ENCODE results near the gene LSAMP. TPM values are rescaled to one million over a fixed set of nuclear protein-coding genes. Genes with fewer than 3 reads are reported as not detected.

The LSAMP gene
- total RNA-seq, 1 donor from 2014 or later: 16.4 TPM

GRCh38 chr3:116161575-116162525 is 283.4 kb downstream of the LSAMP start:
- Histone ChIP-seq H3K4me1 (ENCODE audit: insufficient read depth, low read length) (no peaks in the 10 kb centered on the region), H3K9me3 (ENCODE audit: insufficient read depth, low read depth, low read length) (no peaks in the 10 kb centered on the region), H3K36me3 (ENCODE audit: insufficient read depth, low read length) (no peaks in the 10 kb centered on the region), H3K4me3 (ENCODE audit: insufficient read depth, low read depth, low read length) (no peak overlapping the region), H3K4me2 (ENCODE audit: low read length) (no peak overlapping the region), H3K79me2 (ENCODE audit: insufficient read depth, low read length) (no peaks in the 10 kb centered on the region), H3K9ac (ENCODE audit: low read length) (no peak overlapping the region), H3K27me3 (ENCODE audit: insufficient read depth, low read length) (no peaks in the 10 kb centered on the region), H2AFZ (ENCODE audit: low read depth, low read length) (no peak overlapping the region), H4K20me1 (ENCODE audit: insufficient read depth, low read length) (no peaks in the 10 kb centered on the region), H3K27ac (ENCODE audit: low read depth, low read length) (no peak overlapping the region)
- DNase-seq (ENCODE audit: low read depth): no peak
- TF ChIP-seq CTCF (IDR thresholded peaks at IDR 0.05; ENCODE audit: insufficient read depth, low read depth, low read length): no peak
- TF ChIP-seq EZH2 (IDR thresholded peaks at IDR 0.05; ENCODE audit: insufficient read depth, low read length): no peak
- Mint-ChIP-seq H3K27me3 (ENCODE audit: low read depth, unreplicated experiment) (no peaks in the 10 kb centered on the region), H3K27ac (ENCODE audit: unreplicated experiment) (no peak overlapping the region), H3K36me3 (ENCODE audit: low read depth, unreplicated experiment) (no peaks in the 10 kb centered on the region), H3K4me3 (ENCODE audit: unreplicated experiment) (no peak overlapping the region), H3K4me1 (ENCODE audit: low read depth, unreplicated experiment) (peaks cover 11% of the 10 kb centered on the region), H3K9me3 (ENCODE audit: unreplicated experiment) (peaks cover 2% of the 10 kb centered on the region)
- no peak for FAIRE-seq

- Histone ChIP-seq H3K4me3 (ENCODE audit: insufficient read depth, low read depth, low read length) (no peak overlapping the region), H3K27ac (ENCODE audit: low read depth, low read length) (no peak overlapping the region), H3K9me3 (ENCODE audit: insufficient read depth, low read depth, low read length) (no peaks in the 10 kb centered on the region), H3K4me2 (ENCODE audit: low read length) (no peak overlapping the region), H3K36me3 (ENCODE audit: insufficient read depth, low read length) (no peaks in the 10 kb centered on the region), H2AFZ (ENCODE audit: low read depth, low read length) (no peak overlapping the region), H3K9ac (ENCODE audit: low read length) (no peak overlapping the region), H3K4me1 (ENCODE audit: insufficient read depth, low read length) (no peaks in the 10 kb centered on the region), H3K79me2 (ENCODE audit: insufficient read depth, low read length) (no peaks in the 10 kb centered on the region), H3K27me3 (ENCODE audit: insufficient read depth, low read length) (no peaks in the 10 kb centered on the region), H4K20me1 (ENCODE audit: insufficient read depth, low read length) (no peaks in the 10 kb centered on the region)
- Mint-ChIP-seq H3K27me3 (ENCODE audit: low read depth, unreplicated experiment) (no peaks in the 10 kb centered on the region), H3K36me3 (ENCODE audit: low read depth, unreplicated experiment) (no peaks in the 10 kb centered on the region), H3K4me3 (ENCODE audit: unreplicated experiment) (no peak overlapping the region), H3K4me1 (ENCODE audit: low read depth, unreplicated experiment) (peaks cover 9% of the 10 kb centered on the region), H3K27ac (ENCODE audit: unreplicated experiment) (no peak overlapping the region), H3K9me3 (ENCODE audit: unreplicated experiment) (peaks cover 2% of the 10 kb centered on the region)
- FAIRE-seq (no peak), DNase-seq (ENCODE audit: low read depth) (no peak)
- TF ChIP-seq EZH2 (IDR thresholded peaks at IDR 0.05; ENCODE audit: insufficient read depth, low read length) (no peak), CTCF (IDR thresholded peaks at IDR 0.05; ENCODE audit: insufficient read depth, low read depth, low read length) (no peak)
Measured at GRCh38 chr3:116160594-116160993, 284.7 kb downstream of the LSAMP start.

GRCh38 chr3:116155841-116156240 is 289.4 kb downstream of the LSAMP start:
- H3K4me3 ChIP-seq (ENCODE audit: insufficient read depth, low read depth, low read length): no peak overlapping the region
- TF ChIP-seq EZH2 (IDR thresholded peaks at IDR 0.05; ENCODE audit: insufficient read depth, low read length): no peak
- TF ChIP-seq CTCF (IDR thresholded peaks at IDR 0.05; ENCODE audit: insufficient read depth, low read depth, low read length): no peak
- no peak for FAIRE-seq
- no peaks in the 10 kb centered on the region for H3K36me3 Mint-ChIP-seq (ENCODE audit: low read depth, unreplicated experiment)
- no peak overlapping the region for H3K4me3 Mint-ChIP-seq (ENCODE audit: unreplicated experiment)
- H4K20me1 ChIP-seq (ENCODE audit: insufficient read depth, low read length): no peaks in the 10 kb centered on the region
- H2AFZ ChIP-seq (ENCODE audit: low read depth, low read length): no peak overlapping the region
- H3K36me3 ChIP-seq (ENCODE audit: insufficient read depth, low read length): no peaks in the 10 kb centered on the region
- H3K9me3 ChIP-seq (ENCODE audit: insufficient read depth, low read depth, low read length): no peaks in the 10 kb centered on the region
- H3K79me2 ChIP-seq (ENCODE audit: insufficient read depth, low read length): no peaks in the 10 kb centered on the region
- H3K27ac ChIP-seq (ENCODE audit: low read depth, low read length): no peak overlapping the region
- no peak overlapping the region for H3K4me2 ChIP-seq (ENCODE audit: low read length)
- H3K9me3 Mint-ChIP-seq (ENCODE audit: unreplicated experiment): peaks cover 2% of the 10 kb centered on the region
- H3K9ac ChIP-seq (ENCODE audit: low read length): no peak overlapping the region
- DNase-seq (ENCODE audit: low read depth): no peak
- H3K27ac Mint-ChIP-seq (ENCODE audit: unreplicated experiment): no peak overlapping the region
- H3K4me1 ChIP-seq (ENCODE audit: insufficient read depth, low read length): no peaks in the 10 kb centered on the region
- H3K4me1 Mint-ChIP-seq (ENCODE audit: low read depth, unreplicated experiment): peaks cover 15% of the 10 kb centered on the region
- no peaks in the 10 kb centered on the region for H3K27me3 ChIP-seq (ENCODE audit: insufficient read depth, low read length)
- H3K27me3 Mint-ChIP-seq (ENCODE audit: low read depth, unreplicated experiment): no peaks in the 10 kb centered on the region

All from astrocyte (in vitro differentiated cells and primary cell).